GM23248 (cell line): Measurements from ENCODE around the gene SNRNP27.

Experiments
- EZH2 ChIP-seq: fragments of 200-600 bp; sonication (generic); IDR thresholded peaks from 2 replicates; pipeline ENCODE4 v1.6.1; 2018; ENCODE audit warnings: antibody characterized with exemption, mild to moderate bottlenecking; ENCODE audit not compliant: insufficient read depth, poor library complexity, severe bottlenecking
- EZH2phosphoT487 ChIP-seq: fragments of 200-600 bp; sonication (generic); IDR thresholded peaks from 2 replicates; pipeline ENCODE4 v1.6.1; 2018; ENCODE audit warnings: antibody characterized with exemption, moderate library complexity, mild to moderate bottlenecking, low read depth; ENCODE audit not compliant: insufficient read depth

DNA sequence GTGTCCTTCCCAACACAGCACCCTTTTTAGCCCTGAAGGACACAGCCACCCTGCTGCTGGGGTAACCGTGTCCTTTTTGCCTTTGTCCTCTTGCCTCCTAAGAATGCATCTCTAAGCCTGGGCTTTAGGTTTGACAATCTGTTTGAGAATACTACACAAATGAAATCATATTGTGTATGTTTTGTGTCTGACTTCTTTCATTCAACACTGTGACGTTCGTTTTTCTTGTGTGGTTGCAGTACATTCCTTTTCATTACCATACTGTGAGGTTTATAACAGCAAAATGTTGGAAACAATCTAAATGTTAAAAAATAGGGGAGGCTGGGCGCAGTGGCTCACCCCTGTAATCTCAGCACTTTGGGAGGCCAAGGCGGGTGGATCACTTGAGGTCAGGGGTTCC is 56.5 kb downstream of the SNRNP27 start:
- TF ChIP-seq EZH2 (no peak), EZH2phosphoT487 (no peak)
